ENCODE measurements around the gene C1orf210. TPM values are rescaled to one million over a fixed set of nuclear protein-coding genes. Genes with fewer than 3 reads are reported as not detected.

The C1orf210 gene
- total RNA-seq, 1 donor from 2014 or later = not detected

GRCh38 chr1:43313771-43314170 is 28.4 kb upstream of the C1orf210 start:
- DNase-seq (ENCODE audit: missing footprints) (no peak), ATAC-seq (no peak)
- intact Hi-C loops (cut with DNase I) = no loop called here

- ATAC-seq (no peak), DNase-seq (ENCODE audit: missing footprints) (no peak)
- intact Hi-C loops (cut with DNase I) = no loop called here
These were observed 27.5 kb upstream of the C1orf210 start for GRCh38 chr1:43312663-43313515.

DNA sequence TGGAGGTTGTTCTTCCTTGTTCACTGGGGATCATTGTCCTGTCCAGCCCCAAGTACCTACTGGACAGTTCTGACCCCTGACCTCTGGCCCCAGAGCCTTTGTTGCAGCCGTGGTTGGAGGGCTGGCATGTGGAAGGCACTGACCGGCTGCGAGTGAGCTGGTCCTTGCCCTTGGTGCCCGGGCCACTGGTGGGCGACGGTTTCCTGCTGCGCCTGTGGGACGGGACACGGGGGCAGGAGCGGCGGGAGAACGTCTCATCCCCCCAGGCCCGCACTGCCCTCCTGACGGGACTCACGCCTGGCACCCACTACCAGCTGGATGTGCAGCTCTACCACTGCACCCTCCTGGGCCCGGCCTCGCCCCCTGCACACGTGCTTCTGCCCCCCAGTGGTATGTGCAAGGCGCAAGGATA is 26.8 kb upstream of the C1orf210 start:
- DNase-seq (ENCODE audit: missing footprints) (no peak), ATAC-seq (no peak)
- intact Hi-C loops (cut with DNase I) = no loop called here

DNA sequence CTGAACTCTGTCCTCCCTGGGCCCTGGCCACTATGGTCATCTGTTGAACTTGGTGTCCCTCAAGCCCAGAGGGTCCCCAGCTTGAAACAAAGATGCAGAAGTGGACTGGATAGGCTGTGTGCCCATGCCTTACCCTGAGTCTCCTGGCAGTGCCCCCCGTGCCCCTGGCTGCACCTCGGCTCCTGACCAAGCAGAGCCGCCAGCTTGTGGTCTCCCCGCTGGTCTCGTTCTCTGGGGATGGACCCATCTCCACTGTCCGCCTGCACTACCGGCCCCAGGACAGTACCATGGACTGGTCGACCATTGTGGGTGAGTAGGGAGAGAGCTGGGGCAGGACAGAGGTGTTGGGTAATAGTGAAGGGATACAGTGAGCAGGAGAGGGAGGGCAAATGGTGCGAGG is 26.1 kb upstream of the C1orf210 start:
- intact Hi-C loops (cut with DNase I) = no loop called here
- DNase-seq (ENCODE audit: missing footprints) = no peak
- ATAC-seq = no peak

DNA sequence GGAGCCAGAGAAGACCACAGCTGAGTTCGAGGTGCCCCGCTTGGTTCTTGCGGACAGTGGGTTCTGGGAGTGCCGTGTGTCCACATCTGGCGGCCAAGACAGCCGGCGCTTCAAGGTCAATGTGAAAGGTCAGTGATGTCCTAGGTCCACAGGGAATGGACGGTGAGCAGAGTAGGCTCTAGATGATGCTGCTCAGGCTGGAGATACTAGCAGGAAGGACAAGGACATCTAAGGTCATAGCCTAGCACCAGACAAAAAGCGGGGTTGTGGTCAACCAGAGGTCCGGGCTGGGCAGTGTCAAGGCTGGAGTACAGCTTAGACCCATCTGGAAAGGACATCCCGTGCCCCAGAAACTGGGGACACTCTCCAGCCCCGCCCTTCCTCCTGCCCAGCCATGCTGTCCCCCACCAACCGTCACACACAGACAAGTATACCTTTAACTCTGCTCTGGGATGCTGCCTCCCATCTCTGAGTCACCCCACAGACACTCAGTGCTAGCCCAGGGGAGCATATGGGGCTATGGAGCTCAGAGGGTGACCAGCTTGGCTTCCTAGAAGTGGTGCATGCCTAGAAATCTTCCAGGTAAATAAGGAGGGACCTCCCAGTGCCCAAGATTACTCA is 24.1 kb upstream of the C1orf210 start:
- intact Hi-C loops (cut with DNase I) = loop anchor here (5.0 kb wide), 1 partner anchor 52 kb away; no protein-coding TSS in a partner anchor
- ATAC-seq = no peak
- DNase-seq (ENCODE audit: missing footprints) = no peak

- intact Hi-C loops (cut with DNase I) = loop anchor here (5.0 kb wide), 1 partner anchor 52 kb away; no protein-coding TSS in a partner anchor
- ATAC-seq (no peak), DNase-seq (ENCODE audit: missing footprints) (no peak)
These were observed 23.4 kb upstream of the C1orf210 start for GRCh38 chr1:43308635-43309404.

GRCh38 chr1:43307458-43308158 is 22.2 kb upstream of the C1orf210 start:
- DNase-seq (ENCODE audit: missing footprints) (no peak), ATAC-seq (no peak)
- intact Hi-C loops (cut with DNase I) = loop anchor here (5.0 kb wide), 1 partner anchor 50 kb away; no protein-coding TSS in a partner anchor

- intact Hi-C loops (cut with DNase I) = loop anchor here (5.0 kb wide), 1 partner anchor 50 kb away; no protein-coding TSS in a partner anchor
- no peak for ATAC-seq
- no peak for DNase-seq (ENCODE audit: missing footprints)
These were observed 21.5 kb upstream of the C1orf210 start for GRCh38 chr1:43306688-43307457.

DNA sequence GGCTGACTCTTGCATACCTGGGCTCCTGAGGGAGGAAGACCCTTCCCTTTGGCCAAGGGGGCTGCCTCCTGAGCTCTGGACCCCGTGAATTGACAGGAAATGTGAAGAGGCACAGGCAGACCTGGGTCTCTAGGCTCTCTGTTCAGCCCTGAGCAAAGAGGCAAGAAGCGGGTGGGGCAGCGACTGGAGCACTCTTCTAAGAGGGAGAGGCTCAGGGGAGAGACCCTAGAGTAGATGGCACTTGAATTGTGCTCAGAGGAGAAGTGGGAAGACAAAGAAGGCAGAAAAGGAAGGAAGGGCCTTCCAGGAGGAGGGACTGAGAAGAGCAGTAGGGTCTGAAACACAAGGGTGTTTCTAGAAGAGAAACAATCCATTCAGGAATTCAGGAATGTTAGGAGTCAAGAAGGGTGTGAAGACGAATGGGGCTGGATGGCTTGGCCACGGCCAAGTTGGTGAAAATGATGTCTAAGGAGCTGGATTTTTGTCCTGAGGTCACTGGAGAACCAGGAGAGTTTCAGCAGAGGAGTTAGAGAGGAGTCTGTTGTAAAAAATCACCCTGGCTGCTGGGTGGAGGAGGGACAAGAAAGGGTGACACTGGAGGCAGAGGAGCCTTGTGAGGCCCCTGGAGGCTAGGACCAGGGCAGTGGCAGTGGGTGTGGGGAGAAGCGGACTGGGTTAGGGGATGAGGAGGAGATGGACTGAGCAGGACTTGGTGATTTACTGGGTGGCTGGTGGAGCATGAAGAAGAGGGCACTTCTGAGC is 20.7 kb upstream of the C1orf210 start:
- intact Hi-C loops (cut with DNase I) = loop anchor here (5.0 kb wide), 1 partner anchor 49 kb away; no protein-coding TSS in a partner anchor
- no peak for ATAC-seq
- DNase-seq (ENCODE audit: missing footprints) = no peak

GRCh38 chr1:43305461-43305860 is 20.1 kb upstream of the C1orf210 start:
- DNase-seq (ENCODE audit: missing footprints) (no peak), ATAC-seq (no peak)
- intact Hi-C loops (cut with DNase I) = loop anchor here (5.0 kb wide), 1 partner anchor 48 kb away; no protein-coding TSS in a partner anchor

DNA sequence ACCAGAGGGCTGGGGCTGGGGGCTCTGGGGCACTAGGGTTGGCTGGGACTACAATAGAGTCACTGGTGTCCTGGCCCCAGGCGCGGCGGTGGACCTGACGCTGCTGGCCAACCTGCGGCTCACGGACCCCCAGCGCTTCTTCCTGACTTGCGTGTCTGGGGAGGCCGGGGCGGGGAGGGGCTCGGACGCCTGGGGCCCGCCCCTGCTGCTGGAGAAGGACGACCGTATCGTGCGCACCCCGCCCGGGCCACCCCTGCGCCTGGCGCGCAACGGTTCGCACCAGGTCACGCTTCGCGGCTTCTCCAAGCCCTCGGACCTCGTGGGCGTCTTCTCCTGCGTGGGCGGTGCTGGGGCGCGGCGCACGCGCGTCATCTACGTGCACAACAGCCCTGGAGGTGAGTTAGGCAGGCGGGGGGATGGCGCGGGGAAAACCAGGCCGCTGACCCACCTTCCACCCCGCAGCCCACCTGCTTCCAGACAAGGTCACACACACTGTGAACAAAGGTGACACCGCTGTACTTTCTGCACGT is 19.5 kb upstream of the C1orf210 start:
- intact Hi-C loops (cut with DNase I) = loop anchor here (5.0 kb wide), 2 partner anchors 48 to 62 kb away; partner anchors contain the start of gene ELOVL1
- DNase-seq (ENCODE audit: missing footprints) (no peak), ATAC-seq (no peak)

DNA sequence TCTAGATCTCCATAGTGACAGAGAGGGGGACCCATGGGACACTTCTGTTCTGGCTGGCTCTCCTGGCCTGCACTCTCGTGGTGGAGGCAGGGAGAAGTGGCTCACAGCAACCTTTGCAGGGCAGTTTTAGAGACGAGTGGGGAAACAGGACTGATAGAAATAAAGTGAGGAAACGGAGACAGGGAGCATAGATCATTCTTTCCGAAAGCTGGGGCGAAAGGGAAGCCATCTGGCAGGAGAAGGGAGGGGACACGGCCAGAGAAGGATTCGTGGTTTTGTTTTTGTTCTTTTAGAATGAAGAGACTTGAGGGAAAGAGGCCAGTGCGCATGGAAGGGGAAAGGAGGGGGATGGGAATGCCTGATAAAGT is 18.9 kb upstream of the C1orf210 start:
- ATAC-seq = no peak
- DNase-seq (ENCODE audit: missing footprints) = no peak
- intact Hi-C loops (cut with DNase I) = loop anchor here (5.0 kb wide), 1 partner anchor 63 kb away; the partner anchor contains the start of gene ELOVL1

DNA sequence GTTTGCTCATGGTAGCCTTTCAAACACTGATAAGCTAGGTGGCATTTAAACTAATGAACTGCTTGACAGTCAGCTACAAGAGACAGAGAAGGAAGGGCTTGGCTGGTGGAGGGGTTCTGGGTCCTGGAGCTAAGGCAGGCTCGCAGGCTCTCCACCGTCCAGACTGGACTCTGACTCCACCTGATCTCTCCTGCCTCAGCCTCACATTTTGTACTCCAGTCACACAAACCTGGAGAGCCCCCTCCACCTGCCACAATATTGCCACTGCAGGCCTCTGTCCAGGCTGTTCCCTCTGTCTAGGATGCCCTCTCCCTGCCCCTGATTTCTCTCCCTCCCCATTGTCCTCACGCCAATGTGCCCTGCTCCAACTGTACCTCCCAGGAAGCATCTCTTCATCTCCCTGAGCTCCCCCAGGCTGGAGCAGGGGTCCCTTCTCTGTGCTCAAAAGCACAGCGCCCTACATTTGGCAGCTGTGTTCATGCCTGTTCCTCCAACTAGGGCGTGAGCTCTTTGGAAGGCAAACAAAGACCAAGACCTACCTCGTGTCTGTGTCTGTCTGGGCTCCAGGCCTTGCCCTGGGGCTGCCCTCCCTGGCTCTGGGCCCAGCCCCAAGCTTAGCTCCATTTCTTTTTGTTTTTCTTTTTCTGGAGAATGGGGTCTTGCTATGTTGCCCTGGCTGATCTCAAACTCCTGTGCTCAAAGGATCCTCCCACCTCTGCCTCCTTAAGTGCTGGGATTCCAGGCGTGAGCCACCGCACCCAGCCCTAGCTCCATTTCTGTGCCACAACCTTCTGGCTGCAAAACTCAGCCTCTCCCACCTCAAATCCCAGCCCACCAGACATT is 18.3 kb upstream of the C1orf210 start:
- no peak for DNase-seq (ENCODE audit: missing footprints)
- ATAC-seq = no peak
- intact Hi-C loops (cut with DNase I) = loop anchor here (2.0 to 5.0 kb wide), 2 partner anchors 64 to 65 kb away; partner anchors contain the start of gene ELOVL1

- DNase-seq (ENCODE audit: missing footprints) (no peak), ATAC-seq (no peak)
- intact Hi-C loops (cut with DNase I) = loop anchor here (2.0 to 5.0 kb wide), 2 partner anchors 64 kb away; partner anchors contain the start of gene ELOVL1
These were observed 17.5 kb upstream of the C1orf210 start for GRCh38 chr1:43302721-43303470.

DNA sequence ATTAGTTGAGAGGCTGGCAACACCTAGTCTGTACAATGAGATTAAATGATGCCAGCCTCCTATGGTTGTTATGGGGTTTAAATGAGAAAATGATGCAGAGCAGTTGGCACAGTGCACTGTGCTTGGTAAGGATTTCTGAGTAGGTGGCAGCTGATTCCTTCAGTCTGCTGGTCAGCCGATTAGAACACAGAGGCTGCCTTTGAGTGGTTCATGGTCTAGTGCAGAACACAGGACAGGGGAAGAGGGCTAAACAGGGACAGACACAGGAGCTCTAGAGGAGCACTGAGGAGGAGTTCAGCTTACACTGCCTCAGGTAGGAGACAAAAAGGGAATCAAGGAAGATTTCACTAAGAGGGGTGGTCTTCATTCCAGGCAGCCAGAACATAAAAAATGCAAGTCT is 16.8 kb upstream of the C1orf210 start:
- intact Hi-C loops (cut with DNase I) = loop anchor here (2.0 to 5.0 kb wide), 2 partner anchors 63 to 65 kb away; partner anchors contain the start of gene ELOVL1
- DNase-seq (ENCODE audit: missing footprints) = no peak
- ATAC-seq = no peak
